Keratinocyte (primary cell): ENCODE data around the gene WDR76. TPM values are rescaled to one million over a fixed set of nuclear protein-coding genes. Genes with fewer than 3 reads are reported as not detected.

Experiments used
- DNase-seq: peaks from one replicate; pipeline ENCODE4 v3.0.0-alpha.2; 2011; ENCODE audit warnings: low read depth, missing footprints, low spot score
- FAIRE-seq: peaks from 2 replicates; lab custom pipeline; 2011; peaks lifted over from hg19 to GRCh38; lab: Jason Lieb, UNC
- H2AFZ ChIP-seq: 2 replicates; pipeline ENCODE4 v1.6.0; 2012; ENCODE audit warnings: low read length, control low read depth, inconsistent platforms; ENCODE audit not compliant: control insufficient read depth
- H3K27ac ChIP-seq: 2 replicates; pipeline ENCODE4 v1.5.1; 2011; ENCODE audit warnings: low read length; ENCODE audit not compliant: control insufficient read depth, insufficient read depth
- H3K27me3 ChIP-seq: 3 replicates; pipeline ENCODE4 v1.6.0; 2011; ENCODE audit warnings: low read length; ENCODE audit not compliant: control insufficient read depth, insufficient read depth; ENCODE audit errors: extremely low read depth
- H3K36me3 ChIP-seq, 2 experiments: 2 replicates in 1 of 2; 3 replicates in 1 of 2; pipeline ENCODE4 v1.5.1; 2011; ENCODE audit warnings: low read length in 2 of 2, mild to moderate bottlenecking in 1 of 2; ENCODE audit not compliant: control insufficient read depth in 2 of 2, insufficient read depth in 2 of 2; ENCODE audit errors: extremely low read depth in 1 of 2
- H3K4me1 ChIP-seq: 3 replicates; pipeline ENCODE4 v1.5.1; 2011; ENCODE audit warnings: low read length; ENCODE audit not compliant: control insufficient read depth, insufficient read depth; ENCODE audit errors: extremely low read depth
- H3K4me2 ChIP-seq: 3 replicates; pipeline ENCODE4 v1.6.0; 2011; ENCODE audit warnings: low read depth, low read length; ENCODE audit not compliant: control insufficient read depth, insufficient read depth; ENCODE audit errors: extremely low read depth
- H3K4me3 ChIP-seq, 3 experiments: fragments of 200-600 bp in 1 of 3; sonication (generic) in 1 of 3; 2 replicates in 2 of 3; 3 replicates in 1 of 3; pipeline ENCODE4 v1.5.1; 2011 to 2016; ENCODE audit warnings: low read length in 3 of 3, mild to moderate bottlenecking in 3 of 3, control low read depth in 2 of 3, inconsistent platforms in 1 of 3, low read depth in 1 of 3, mixed read lengths in 1 of 3, mixed run types in 1 of 3, moderate library complexity in 1 of 3; ENCODE audit not compliant: control insufficient read depth in 2 of 3, insufficient read depth in 2 of 3; ENCODE audit errors: extremely low read depth in 1 of 3
- H3K79me2 ChIP-seq: 2 replicates; pipeline ENCODE4 v1.6.0; 2012; ENCODE audit warnings: low read length; ENCODE audit not compliant: control insufficient read depth, insufficient read depth
- H3K9ac ChIP-seq: 3 replicates; pipeline ENCODE4 v1.6.0; 2011; ENCODE audit warnings: low read length; ENCODE audit not compliant: control insufficient read depth, insufficient read depth; ENCODE audit errors: extremely low read depth
- H3K9me1 ChIP-seq: 3 replicates; pipeline ENCODE4 v1.6.0; 2011; ENCODE audit warnings: low read length; ENCODE audit not compliant: control insufficient read depth, insufficient read depth; ENCODE audit errors: extremely low read depth
- H3K9me3 ChIP-seq: 2 replicates; pipeline ENCODE4 v1.5.1; 2012; ENCODE audit warnings: low read depth, low read length; ENCODE audit not compliant: control insufficient read depth
- H4K20me1 ChIP-seq: 3 replicates; pipeline ENCODE4 v1.6.0; 2011; ENCODE audit warnings: low read length; ENCODE audit not compliant: control insufficient read depth, insufficient read depth; ENCODE audit errors: extremely low read depth
- EZH2 ChIP-seq: IDR thresholded peaks from one replicate; pipeline ENCODE4 v1.6.1; 2012; ENCODE audit warnings: inconsistent platforms, mild to moderate bottlenecking, low read length, moderate library complexity
- dilution Hi-C: fragments of 300-500 bp; cut with MboI; formaldehyde crosslinking; loops from one replicate; pipeline ENCODE4 v1.7.0; 2020; ENCODE audit warnings: low sequenced_read_pairs; ENCODE audit not compliant: extremely low pct_ligation_motif_present
- polyA plus RNA-seq, 5 experiments: library from polyadenylated mRNA; depleted of rRNA in 3 of 5; stranded (reverse) in 3 of 5; stranded (forward) in 1 of 5; unstranded in 1 of 5; fragments of >200 nt; gene quantifications; 1 replicate in 1 of 5; 2 replicates in 3 of 5; 3 replicates in 1 of 5; pipeline versions ENCODE4 v1.2.1 to v1.2.3, GENCODE V29; 2011 to 2012; ENCODE audit warnings: missing spikeins in 2 of 5, low read depth in 1 of 5, low replicate concordance in 1 of 5
- TF ChIP-seq, protein P1 (sequence below), 3 experiments: IDR thresholded peaks in 1 of 3; conservative IDR thresholded peaks in 1 of 3; optimal IDR thresholded peaks in 1 of 3; 2 replicates in 2 of 3; 3 replicates in 1 of 3; pipeline versions ENCODE3 to v1.5.1; 2011; ENCODE audit warnings: low read length in 3 of 3, mild to moderate bottlenecking in 3 of 3, moderate library complexity in 2 of 3, control low read depth in 1 of 3, inconsistent platforms in 1 of 3; ENCODE audit not compliant: insufficient read depth in 2 of 3; ENCODE audit errors: extremely low read depth in 1 of 3

WDR76 gene
- polyA plus RNA-seq, 1 donor (not counting 4 experiments of a cell fraction or from before 2014, with no cell fraction given) = 4.7 TPM

DNA sequence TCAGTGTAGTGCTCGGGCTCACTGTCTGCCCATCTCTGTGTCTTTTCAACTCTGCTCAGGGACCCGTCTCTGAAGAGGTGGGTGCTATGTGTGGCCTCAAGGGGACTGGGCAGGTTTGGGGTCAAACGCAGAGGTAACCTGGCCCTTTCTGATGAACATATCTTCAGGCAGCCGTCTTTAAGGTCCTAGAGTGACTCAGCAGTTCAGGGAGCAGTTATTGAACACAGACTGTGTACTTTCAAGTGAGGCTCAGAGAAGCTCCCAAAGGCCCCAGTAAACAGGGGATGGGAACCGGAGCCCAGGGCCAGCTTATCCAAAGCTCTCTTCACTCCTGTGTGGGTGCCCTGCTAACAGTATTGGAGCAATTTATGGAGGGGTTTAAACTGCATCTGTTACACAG is 73.1 kb downstream of the WDR76 start:
- FAIRE-seq = no peak
- Histone ChIP-seq H4K20me1 (no peaks in the 10 kb centered on the region), H3K36me3 (peaks cover 6 to 11% of the 10 kb centered on the region in 2 experiments), H2AFZ (no peak overlapping the region), H3K9ac (no peak overlapping the region), H3K9me3 (no peaks in the 10 kb centered on the region), H3K79me2 (no peaks in the 10 kb centered on the region), H3K9me1 (no peaks in the 10 kb centered on the region), H3K4me3 (no peak overlapping the region), H3K27ac (no peak overlapping the region), H3K4me2 (no peak overlapping the region), H3K4me1 (no peaks in the 10 kb centered on the region), H3K27me3 (no peaks in the 10 kb centered on the region)
- dilution Hi-C loops = no loop called here
- DNase-seq = no peak
- TF ChIP-seq, protein P1, sequence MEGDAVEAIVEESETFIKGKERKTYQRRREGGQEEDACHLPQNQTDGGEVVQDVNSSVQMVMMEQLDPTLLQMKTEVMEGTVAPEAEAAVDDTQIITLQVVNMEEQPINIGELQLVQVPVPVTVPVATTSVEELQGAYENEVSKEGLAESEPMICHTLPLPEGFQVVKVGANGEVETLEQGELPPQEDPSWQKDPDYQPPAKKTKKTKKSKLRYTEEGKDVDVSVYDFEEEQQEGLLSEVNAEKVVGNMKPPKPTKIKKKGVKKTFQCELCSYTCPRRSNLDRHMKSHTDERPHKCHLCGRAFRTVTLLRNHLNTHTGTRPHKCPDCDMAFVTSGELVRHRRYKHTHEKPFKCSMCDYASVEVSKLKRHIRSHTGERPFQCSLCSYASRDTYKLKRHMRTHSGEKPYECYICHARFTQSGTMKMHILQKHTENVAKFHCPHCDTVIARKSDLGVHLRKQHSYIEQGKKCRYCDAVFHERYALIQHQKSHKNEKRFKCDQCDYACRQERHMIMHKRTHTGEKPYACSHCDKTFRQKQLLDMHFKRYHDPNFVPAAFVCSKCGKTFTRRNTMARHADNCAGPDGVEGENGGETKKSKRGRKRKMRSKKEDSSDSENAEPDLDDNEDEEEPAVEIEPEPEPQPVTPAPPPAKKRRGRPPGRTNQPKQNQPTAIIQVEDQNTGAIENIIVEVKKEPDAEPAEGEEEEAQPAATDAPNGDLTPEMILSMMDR (optimal IDR thresholded peaks at IDR 0.05 in 1 of 3, IDR thresholded peaks at IDR 0.05 in 1 of 3, conservative IDR thresholded peaks at IDR 0.05 in 1 of 3; ENCODE audit: extremely low read depth in 1 of 3, insufficient read depth in 2 of 3, low read length in 3 of 3) = no peak
- no peak for TF ChIP-seq EZH2

DNA sequence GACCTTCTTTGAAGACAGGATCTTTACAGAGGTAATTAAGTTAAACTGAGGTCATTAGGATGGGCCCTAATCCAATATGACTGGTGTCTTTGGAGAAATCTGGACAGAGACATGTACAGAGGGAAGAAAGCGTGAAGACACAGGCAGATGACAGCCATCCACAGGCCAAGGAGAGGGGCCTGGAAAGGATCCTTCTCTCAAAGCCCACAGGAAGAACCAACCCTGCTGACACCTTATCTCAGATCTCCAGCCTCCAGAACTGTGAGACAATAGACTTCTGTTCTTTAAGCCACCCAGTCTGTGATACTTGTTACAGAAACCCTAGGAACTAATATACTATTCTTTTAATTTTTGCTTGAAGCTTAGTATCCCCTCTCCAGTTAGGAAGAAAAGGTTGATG is 74.2 kb downstream of the WDR76 start:
- no peaks in the 10 kb centered on the region for H3K9me1 ChIP-seq
- TF ChIP-seq, protein P1 (optimal IDR thresholded peaks at IDR 0.05 in 1 of 3, IDR thresholded peaks at IDR 0.05 in 1 of 3, conservative IDR thresholded peaks at IDR 0.05 in 1 of 3; ENCODE audit: extremely low read depth in 1 of 3, insufficient read depth in 2 of 3, low read length in 3 of 3) = no peak
- TF ChIP-seq EZH2 = no peak
- no peaks in the 10 kb centered on the region for H3K9me3 ChIP-seq
- H3K36me3 ChIP-seq = peaks cover 6 to 13% of the 10 kb centered on the region in 2 experiments
- H3K27me3 ChIP-seq = no peaks in the 10 kb centered on the region
- H3K79me2 ChIP-seq = no peaks in the 10 kb centered on the region
- no peak overlapping the region for H3K27ac ChIP-seq
- H4K20me1 ChIP-seq = no peaks in the 10 kb centered on the region
- no peak overlapping the region for H2AFZ ChIP-seq
- FAIRE-seq = no peak
- H3K4me1 ChIP-seq = peaks cover 5% of the 10 kb centered on the region
- no peak overlapping the region for H3K9ac ChIP-seq
- no peak overlapping the region for H3K4me2 ChIP-seq
- no peak for DNase-seq
- dilution Hi-C loops = no loop called here
- no peak overlapping the region for H3K4me3 ChIP-seq
